Activated CD4-positive, alpha-beta T cell treated with anti-CD3 and anti-CD28 coated beads, Interleukin-2, amount 10 ng/mL, durations not matched to agents 7 days and 5 days (primary cell): Measurements from ENCODE around the gene OPTC. TPM values are rescaled to one million over a fixed set of nuclear protein-coding genes. Genes with fewer than 3 reads are reported as not detected.
A peak's percentile ranks its signal among the peaks of the same experiment; 100 is the strongest.

Source experiments
- CTCF ChIA-PET: fragments of 350-600 bp; sonication (Branson Sonifier 250); formaldehyde crosslinking; loops from one replicate; lab custom pipeline; 2021; ENCODE audit warnings: antibody characterized with exemption; lab: Charles Lee
- POLR2A ChIA-PET: fragments of 350-600 bp; sonication (Branson Sonifier 250); formaldehyde crosslinking; loops from one replicate; lab custom pipeline; 2021; ENCODE audit warnings: antibody characterized with exemption; lab: Charles Lee
- DNase-seq: peaks from one replicate; pipeline ENCODE4 v3.0.0-alpha.2; 2020
- H3K27ac Mint-ChIP-seq: one replicate; pipeline ENCODE4 v1.8.0; 2021; ENCODE audit warnings: mild to moderate bottlenecking, moderate library complexity, mixed read lengths
- H3K27me3 Mint-ChIP-seq: one replicate; pipeline ENCODE4 v1.8.0; 2021; ENCODE audit warnings: mixed read lengths
- H3K36me3 Mint-ChIP-seq: one replicate; pipeline ENCODE4 v1.8.0; 2021; ENCODE audit warnings: low read depth, mixed read lengths
- H3K4me1 Mint-ChIP-seq: one replicate; pipeline ENCODE4 v1.8.0; 2021; ENCODE audit warnings: mixed read lengths
- H3K4me3 Mint-ChIP-seq: one replicate; pipeline ENCODE4 v1.8.0; 2021; ENCODE audit warnings: mild to moderate bottlenecking, moderate library complexity, mixed read lengths
- H3K9me3 Mint-ChIP-seq: one replicate; pipeline ENCODE4 v1.8.0; 2021; ENCODE audit warnings: mixed read lengths
- total RNA-seq, 2 experiments: library from RNA; stranded (reverse); gene quantifications; one replicate each; pipeline ENCODE4 v1.2.3, GENCODE V29; 2021

The OPTC gene
- total RNA-seq, 2 experiments from 2014 or later = not detected

- DNase-seq = no peak
- Mint-ChIP-seq H3K4me3 (no peak overlapping the region), H3K9me3 (no peaks in the 10 kb centered on the region), H3K27ac (no peak overlapping the region), H3K36me3 (no peaks in the 10 kb centered on the region), H3K4me1 (peaks cover 5% of the 10 kb centered on the region), H3K27me3 (peaks cover 6% of the 10 kb centered on the region)
- ChIA-PET POLR2A (no interaction called here), CTCF (interaction anchor here (1.4 to 4.3 kb wide), 2 partner anchors 139 to 212 kb away, joined by 3 to 16 read pairs; no protein-coding TSS in a partner anchor)
Measured at GRCh38 chr1:203480084-203480483, 13.9 kb upstream of the OPTC start.

- CTCF ChIA-PET = interaction anchor here (1.3 to 1.4 kb wide), 2 partner anchors 139 to 212 kb away, joined by 3 read pairs; no protein-coding TSS in a partner anchor
Measured at GRCh38 chr1:203480525-203481084, 13.3 kb upstream of the OPTC start.

GRCh38 chr1:203481196-203481595 lies 12.8 kb upstream of the OPTC start:
- DNase-seq = no peak
- CTCF ChIA-PET = interaction anchor here (1.3 kb wide), 1 partner anchor 213 kb away, joined by 3 read pairs; no protein-coding TSS in a partner anchor
- Mint-ChIP-seq H3K4me3 (no peak overlapping the region), H3K36me3 (no peaks in the 10 kb centered on the region), H3K27ac (no peak overlapping the region), H3K27me3 (peaks cover 2% of the 10 kb centered on the region), H3K9me3 (no peaks in the 10 kb centered on the region), H3K4me1 (peaks cover 5% of the 10 kb centered on the region)
- POLR2A ChIA-PET = no interaction called here

More at GRCh38 chr1:203480525-203481084, 13.3 kb upstream of the OPTC start:
- POLR2A ChIA-PET = no interaction called here
- Mint-ChIP-seq H3K27ac (no peak overlapping the region), H3K27me3 (peaks cover 6% of the 10 kb centered on the region), H3K4me3 (no peak overlapping the region), H3K36me3 (no peaks in the 10 kb centered on the region), H3K4me1 (peaks cover 5% of the 10 kb centered on the region), H3K9me3 (no peaks in the 10 kb centered on the region)
- DNase-seq = peak; percentile 30

GRCh38 chr1:203486618-203487370 lies 7.2 kb upstream of the OPTC start:
- CTCF ChIA-PET = interaction anchor here (0.6 to 5.0 kb wide), 14 partner anchors 9 to 218 kb away, joined by 3 to 64 read pairs (median 3); no protein-coding TSS in a partner anchor
- no peak overlapping the region for H3K27ac Mint-ChIP-seq
- no peak for DNase-seq
- H3K4me3 Mint-ChIP-seq = peak overlapping the region; percentile 51
- H3K27me3 Mint-ChIP-seq = no peaks in the 10 kb centered on the region
- H3K36me3 Mint-ChIP-seq = no peaks in the 10 kb centered on the region
- POLR2A ChIA-PET = no interaction called here
- H3K9me3 Mint-ChIP-seq = no peaks in the 10 kb centered on the region
- peaks cover 8% of the 10 kb centered on the region for H3K4me1 Mint-ChIP-seq

- no peak for DNase-seq
- ChIA-PET POLR2A (no interaction called here), CTCF (interaction anchor here (0.7 to 5.0 kb wide), 17 partner anchors 10 to 224 kb away, joined by 3 to 64 read pairs (median 4); no protein-coding TSS in a partner anchor)
- no peaks in the 10 kb centered on the region for H3K27me3 Mint-ChIP-seq
- no peak overlapping the region for H3K27ac Mint-ChIP-seq
- H3K9me3 Mint-ChIP-seq = no peaks in the 10 kb centered on the region
- no peak overlapping the region for H3K4me3 Mint-ChIP-seq
- no peaks in the 10 kb centered on the region for H3K36me3 Mint-ChIP-seq
- peaks cover 8% of the 10 kb centered on the region for H3K4me1 Mint-ChIP-seq
Measured at GRCh38 chr1:203488539-203488938, 5.4 kb upstream of the OPTC start.

GRCh38 chr1:203490607-203491006 lies 3.3 kb upstream of the OPTC start:
- Mint-ChIP-seq H3K4me1 (peaks cover 8% of the 10 kb centered on the region), H3K27ac (no peak overlapping the region), H3K4me3 (no peak overlapping the region), H3K36me3 (no peaks in the 10 kb centered on the region), H3K9me3 (no peaks in the 10 kb centered on the region), H3K27me3 (no peaks in the 10 kb centered on the region)
- no peak for DNase-seq
- ChIA-PET CTCF (interaction anchor here (2.1 to 4.8 kb wide), 2 partner anchors 150 to 223 kb away, joined by 6 to 33 read pairs; no protein-coding TSS in a partner anchor), POLR2A (no interaction called here)

GRCh38 chr1:203491664-203492063 lies 2.3 kb upstream of the OPTC start:
- Mint-ChIP-seq H3K27me3 (no peaks in the 10 kb centered on the region), H3K9me3 (no peaks in the 10 kb centered on the region)
- POLR2A ChIA-PET = no interaction called here

GRCh38 chr1:203492082-203492747 lies 1.7 kb upstream of the OPTC start:
- ChIA-PET CTCF (no interaction called here), POLR2A (no interaction called here)
- H3K4me3 Mint-ChIP-seq = no peak overlapping the region
- no peaks in the 10 kb centered on the region for H3K27me3 Mint-ChIP-seq
- no peaks in the 10 kb centered on the region for H3K36me3 Mint-ChIP-seq
- DNase-seq = no peak
- H3K27ac Mint-ChIP-seq = no peak overlapping the region
- H3K4me1 Mint-ChIP-seq = peaks cover 8% of the 10 kb centered on the region
- H3K9me3 Mint-ChIP-seq = no peaks in the 10 kb centered on the region

More at GRCh38 chr1:203491664-203492063, 2.3 kb upstream of the OPTC start:
- no peak for DNase-seq
- Mint-ChIP-seq H3K4me1 (peaks cover 8% of the 10 kb centered on the region), H3K4me3 (no peak overlapping the region), H3K36me3 (no peaks in the 10 kb centered on the region), H3K27ac (no peak overlapping the region)
- CTCF ChIA-PET = interaction anchor here (2.1 kb wide), 1 partner anchor 224 kb away, joined by 6 read pairs; no protein-coding TSS in a partner anchor

GRCh38 chr1:203492748-203493130 lies 1.2 kb upstream of the OPTC start:
- CTCF ChIA-PET = no interaction called here
- no peaks in the 10 kb centered on the region for H3K9me3 Mint-ChIP-seq
- H3K27me3 Mint-ChIP-seq = no peaks in the 10 kb centered on the region
- no peaks in the 10 kb centered on the region for H3K36me3 Mint-ChIP-seq
- H3K4me3 Mint-ChIP-seq = no peak overlapping the region
- H3K27ac Mint-ChIP-seq = no peak overlapping the region
- H3K4me1 Mint-ChIP-seq = peaks cover 4% of the 10 kb centered on the region
- POLR2A ChIA-PET = no interaction called here
- no peak for DNase-seq

- H3K27ac Mint-ChIP-seq = no peak overlapping the region
- H3K27me3 Mint-ChIP-seq = no peaks in the 10 kb centered on the region
- POLR2A ChIA-PET = no interaction called here
- CTCF ChIA-PET = interaction anchor here (1.2 kb wide), 1 partner anchor 8 kb away, joined by 5 read pairs; no protein-coding TSS in a partner anchor
- no peaks in the 10 kb centered on the region for H3K4me1 Mint-ChIP-seq
- H3K4me3 Mint-ChIP-seq = no peak overlapping the region
- no peaks in the 10 kb centered on the region for H3K36me3 Mint-ChIP-seq
- no peak for DNase-seq
- H3K9me3 Mint-ChIP-seq = no peaks in the 10 kb centered on the region
Measured at GRCh38 chr1:203495845-203496244, 1.9 kb downstream of the OPTC start.

GRCh38 chr1:203497269-203497777 lies 3.4 kb downstream of the OPTC start:
- H3K36me3 Mint-ChIP-seq = no peaks in the 10 kb centered on the region
- no peak for DNase-seq
- no peak overlapping the region for H3K4me3 Mint-ChIP-seq
- ChIA-PET CTCF (interaction anchor here (1.3 kb wide), 1 partner anchor 89 kb away, joined by 4 read pairs; no protein-coding TSS in a partner anchor), POLR2A (no interaction called here)
- H3K27me3 Mint-ChIP-seq = no peaks in the 10 kb centered on the region
- H3K9me3 Mint-ChIP-seq = no peaks in the 10 kb centered on the region
- no peak overlapping the region for H3K27ac Mint-ChIP-seq
- H3K4me1 Mint-ChIP-seq = no peaks in the 10 kb centered on the region

GRCh38 chr1:203499643-203500278 lies 5.8 kb downstream of the OPTC start:
- Mint-ChIP-seq H3K27ac (no peak overlapping the region), H3K9me3 (no peaks in the 10 kb centered on the region), H3K4me1 (no peaks in the 10 kb centered on the region), H3K4me3 (no peak overlapping the region), H3K36me3 (no peaks in the 10 kb centered on the region), H3K27me3 (peaks cover 3% of the 10 kb centered on the region)
- ChIA-PET POLR2A (no interaction called here), CTCF (interaction anchor here (0.6 to 1.9 kb wide), 3 partner anchors 12 to 629 kb away, joined by 3 to 8 read pairs (median 3); no protein-coding TSS in a partner anchor)
- DNase-seq = no peak
